Measurements from ENCODE around the gene EGFR.

Gene EGFR

GRCh38 chr7:55050281-55050680 is 31.5 kb downstream of the EGFR start:
- no peak for TF ChIP-seq CTCF (IDR thresholded peaks at IDR 0.05; ENCODE audit: low read depth, low read length)
- Histone ChIP-seq H3K4me3 (ENCODE audit: low read depth, low read length) (no peak overlapping the region), H3K9me3 (no peaks in the 10 kb centered on the region), H3K4me1 (peaks cover 30% of the 10 kb centered on the region), H3K27me3 (no peaks in the 10 kb centered on the region), H3K36me3 (peaks cover 35% of the 10 kb centered on the region)
- DNase-seq, result no peak

- no peak for TF ChIP-seq CTCF (IDR thresholded peaks at IDR 0.05; ENCODE audit: low read depth, low read length)
- no peaks in the 10 kb centered on the region; the same call in 1 of the 2 replicates for H3K9me3 ChIP-seq
- DNase-seq, result no peak
- H3K4me3 ChIP-seq (ENCODE audit: low read depth, low read length), result no peak overlapping the region
- peaks cover 40% of the 10 kb centered on the region for H3K36me3 ChIP-seq
- H3K4me1 ChIP-seq, result peaks cover 14% of the 10 kb centered on the region
- no peaks in the 10 kb centered on the region for H3K27me3 ChIP-seq
Observed at GRCh38 chr7:55052081-55052480, 33.3 kb downstream of the EGFR start.

GRCh38 chr7:55052741-55053427 is 34.1 kb downstream of the EGFR start:
- H3K4me1 ChIP-seq, result peaks cover 10% of the 10 kb centered on the region
- peaks cover 47% of the 10 kb centered on the region for H3K36me3 ChIP-seq
- DNase-seq, result no peak
- TF ChIP-seq CTCF (IDR thresholded peaks at IDR 0.05; ENCODE audit: low read depth, low read length), result no peak
- no peak overlapping the region for H3K4me3 ChIP-seq (ENCODE audit: low read depth, low read length)
- no peaks in the 10 kb centered on the region; the same call in 1 of the 2 replicates for H3K9me3 ChIP-seq
- no peaks in the 10 kb centered on the region for H3K27me3 ChIP-seq

GRCh38 chr7:55053651-55054571 is 35.1 kb downstream of the EGFR start:
- no peak overlapping the region for H3K4me3 ChIP-seq (ENCODE audit: low read depth, low read length)
- H3K27me3 ChIP-seq, result no peaks in the 10 kb centered on the region
- H3K36me3 ChIP-seq, result peaks cover 49% of the 10 kb centered on the region
- H3K4me1 ChIP-seq, result peaks cover 12% of the 10 kb centered on the region
- no peak for TF ChIP-seq CTCF (IDR thresholded peaks at IDR 0.05; ENCODE audit: low read depth, low read length)
- H3K9me3 ChIP-seq, result no peaks in the 10 kb centered on the region; the same call in 1 of the 2 replicates
- no peak for DNase-seq

- no peaks in the 10 kb centered on the region; the same call in 1 of the 2 replicates for H3K9me3 ChIP-seq
- H3K36me3 ChIP-seq, result peaks cover 49% of the 10 kb centered on the region
- H3K4me3 ChIP-seq (ENCODE audit: low read depth, low read length), result no peak overlapping the region
- DNase-seq, result no peak
- H3K4me1 ChIP-seq, result peaks cover 20% of the 10 kb centered on the region
- TF ChIP-seq CTCF (IDR thresholded peaks at IDR 0.05; ENCODE audit: low read depth, low read length), result no peak
- H3K27me3 ChIP-seq, result no peaks in the 10 kb centered on the region
Observed at GRCh38 chr7:55054758-55055157, 35.9 kb downstream of the EGFR start.
